GM21515 (cell line): Measurements from ENCODE around the gene OR6C65.
"Not testable (repeated sequence)": the region's sequence is repeated elsewhere in the genome, so short reads cannot be mapped to it uniquely, and the experiment has no call there.

ENCODE experiments used
- ATAC-seq: cut with Tn5 transposase; IDR thresholded peaks from one replicate; pipeline ENCODE4 v1.9.1; 2021; ENCODE audit not compliant: unreplicated experiment

Gene OR6C65

GRCh38 chr12:55400229-55400628, at the start of gene OR6C65:
Gene OR6C65, plus strand, starts transcription at chr12:55400529. Its CDS starts 0 bp downstream, at chr12:55400529.
- no peak for ATAC-seq

- ATAC-seq = not testable (repeated sequence)
Measured at GRCh38 chr12:55355338-55355737, 45.0 kb upstream of the OR6C65 start.

- ATAC-seq = no peak
Measured at GRCh38 chr12:55362675-55363074, 37.7 kb upstream of the OR6C65 start, which contains the start of gene OR6C75. Gene OR6C75, plus strand, starts transcription at chr12:55362975. Its CDS starts 2,136 bp downstream, at chr12:55365111.

GRCh38 chr12:55365086-55365485, 35.2 kb upstream of the OR6C65 start:
- ATAC-seq = no peak

- ATAC-seq = no peak
Measured at GRCh38 chr12:55372521-55372920, 27.8 kb upstream of the OR6C65 start.

- ATAC-seq = no peak
Measured at GRCh38 chr12:55385891-55386290, 14.4 kb upstream of the OR6C65 start.

- ATAC-seq = no peak
Measured at GRCh38 chr12:55392032-55392795, 8.1 kb upstream of the OR6C65 start.

- ATAC-seq = no peak
Measured at GRCh38 chr12:55396326-55396725, 4.0 kb upstream of the OR6C65 start.

GRCh38 chr12:55407866-55408265, 7.5 kb downstream of the OR6C65 start:
- ATAC-seq = no peak

- ATAC-seq = not testable (repeated sequence)
Measured at GRCh38 chr12:55409133-55409532, 8.8 kb downstream of the OR6C65 start.

GRCh38 chr12:55412138-55412537, 11.8 kb downstream of the OR6C65 start:
- not testable (repeated sequence) for ATAC-seq

GRCh38 chr12:55413498-55414388, 13.4 kb downstream of the OR6C65 start:
- not testable (repeated sequence) for ATAC-seq

- not testable (repeated sequence) for ATAC-seq
Measured at GRCh38 chr12:55414396-55414823, 14.1 kb downstream of the OR6C65 start.

GRCh38 chr12:55414889-55415288, 14.6 kb downstream of the OR6C65 start:
- not testable (repeated sequence) for ATAC-seq

- ATAC-seq = no peak
Measured at GRCh38 chr12:55416961-55417360, 16.6 kb downstream of the OR6C65 start.

- no peak for ATAC-seq
Measured at GRCh38 chr12:55420307-55420962, 20.1 kb downstream of the OR6C65 start.

- no peak for ATAC-seq
Measured at GRCh38 chr12:55425954-55426353, 25.6 kb downstream of the OR6C65 start, which contains the start of gene OR6C76. Gene OR6C76, plus strand, starts transcription at chr12:55426254. Its CDS starts 0 bp downstream, at chr12:55426254.

GRCh38 chr12:55428331-55429243, 28.3 kb downstream of the OR6C65 start:
- no peak for ATAC-seq

GRCh38 chr12:55441233-55441632, 40.9 kb downstream of the OR6C65 start:
- ATAC-seq = not testable (repeated sequence)

GRCh38 chr12:55443776-55444175, 43.4 kb downstream of the OR6C65 start, which contains the start of gene OR6C2:
Gene OR6C2, plus strand, starts transcription at chr12:55444076. Its CDS starts 8,138 bp downstream, at chr12:55452214.
- ATAC-seq = no peak
